ENCODE measurements around the gene ZNFX1. TPM values are rescaled to one million over a fixed set of nuclear protein-coding genes. Genes with fewer than 3 reads are reported as not detected.

ZNFX1 gene
- total RNA-seq, 3 donors from 2014 or later (not counting 1 experiment from before 2014, with no cell fraction given): 55.8 to 58.5 (median 57.8) TPM

DNA sequence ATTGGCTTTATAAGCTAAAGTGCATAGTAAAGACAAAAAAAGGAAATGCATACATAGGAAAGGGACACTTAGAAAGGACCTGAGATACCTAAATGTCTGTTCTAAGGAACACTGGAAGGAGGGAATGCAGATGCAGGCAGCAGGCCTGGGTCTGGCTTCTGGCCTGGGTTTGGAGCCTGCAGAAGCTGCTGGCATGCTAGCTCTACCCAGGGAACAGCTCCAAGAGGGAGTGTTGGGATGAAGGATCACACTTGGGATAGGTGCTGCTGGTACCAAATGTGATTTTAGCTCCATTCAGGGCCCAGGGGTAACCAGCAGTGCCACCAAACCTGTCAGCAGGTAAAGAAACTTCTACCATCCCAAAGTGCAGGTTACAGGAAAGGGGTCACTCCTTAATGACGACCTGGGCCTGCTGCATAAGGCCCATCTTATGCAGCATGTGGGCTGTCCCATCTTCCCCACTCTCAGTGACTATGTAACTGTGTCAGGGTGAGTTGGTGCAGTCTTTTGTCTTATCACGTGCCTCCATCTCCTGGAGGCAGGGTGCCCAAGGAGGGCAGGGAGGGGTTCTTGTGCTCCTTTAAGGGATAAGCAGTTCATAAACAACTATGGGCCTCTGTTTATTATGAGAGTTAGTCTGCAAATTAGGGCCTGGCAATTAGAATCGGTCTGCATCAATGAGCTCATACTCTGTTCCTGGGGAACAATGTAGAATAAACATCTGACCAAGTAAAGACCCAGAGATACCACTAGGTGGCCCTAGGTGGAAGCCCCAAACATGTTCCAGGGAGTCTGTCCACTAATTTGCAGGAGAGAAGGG, 31.7 kb downstream of the ZNFX1 start:
- intact Hi-C loops (cut with micrococcal nuclease): loop anchor here (1.0 kb wide), 1 partner anchor 77 kb away; no protein-coding TSS in a partner anchor
- TF ChIP-seq, protein P1, sequence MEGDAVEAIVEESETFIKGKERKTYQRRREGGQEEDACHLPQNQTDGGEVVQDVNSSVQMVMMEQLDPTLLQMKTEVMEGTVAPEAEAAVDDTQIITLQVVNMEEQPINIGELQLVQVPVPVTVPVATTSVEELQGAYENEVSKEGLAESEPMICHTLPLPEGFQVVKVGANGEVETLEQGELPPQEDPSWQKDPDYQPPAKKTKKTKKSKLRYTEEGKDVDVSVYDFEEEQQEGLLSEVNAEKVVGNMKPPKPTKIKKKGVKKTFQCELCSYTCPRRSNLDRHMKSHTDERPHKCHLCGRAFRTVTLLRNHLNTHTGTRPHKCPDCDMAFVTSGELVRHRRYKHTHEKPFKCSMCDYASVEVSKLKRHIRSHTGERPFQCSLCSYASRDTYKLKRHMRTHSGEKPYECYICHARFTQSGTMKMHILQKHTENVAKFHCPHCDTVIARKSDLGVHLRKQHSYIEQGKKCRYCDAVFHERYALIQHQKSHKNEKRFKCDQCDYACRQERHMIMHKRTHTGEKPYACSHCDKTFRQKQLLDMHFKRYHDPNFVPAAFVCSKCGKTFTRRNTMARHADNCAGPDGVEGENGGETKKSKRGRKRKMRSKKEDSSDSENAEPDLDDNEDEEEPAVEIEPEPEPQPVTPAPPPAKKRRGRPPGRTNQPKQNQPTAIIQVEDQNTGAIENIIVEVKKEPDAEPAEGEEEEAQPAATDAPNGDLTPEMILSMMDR (IDR thresholded peaks at IDR 0.05): peak; percentile 56
- 71% methylated on average over 3 of the region's 3 CpGs for WGBS (ENCODE audit: insufficient coverage)

DNA sequence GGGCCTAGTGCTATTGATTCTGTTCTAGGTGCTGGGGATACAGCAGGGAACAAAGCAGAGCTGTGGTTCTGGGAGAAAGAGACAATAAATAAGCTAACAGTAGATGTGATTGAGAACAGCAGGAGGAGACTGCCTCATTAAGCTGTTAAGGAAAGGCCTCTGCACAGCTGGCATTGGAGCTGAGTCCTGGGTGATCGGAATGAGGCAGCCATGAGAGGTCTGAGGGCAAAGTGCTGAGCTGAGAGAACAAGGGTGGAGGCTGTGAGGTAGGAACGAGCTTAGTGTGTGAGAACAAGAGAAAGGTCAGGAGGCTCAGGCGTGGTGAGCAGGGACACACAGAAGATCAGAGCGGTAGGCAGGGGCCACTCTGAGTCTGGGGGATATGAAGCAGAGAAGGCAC, 40.3 kb downstream of the ZNFX1 start:
- no peaks in the 10 kb centered on the region for H3K4me1 ChIP-seq (ENCODE audit: control insufficient read depth, insufficient read depth, low read length)
- H3K27me3 ChIP-seq (ENCODE audit: control insufficient read depth, insufficient read depth, low read length): no peaks in the 10 kb centered on the region
- Mint-ChIP-seq H3K4me1 (no peaks in the 10 kb centered on the region), H3K27ac (no peak overlapping the region), H3K36me3 (peaks cover 32% of the 10 kb centered on the region), H3K4me3 (no peak overlapping the region), H3K9me3 (no peaks in the 10 kb centered on the region), H3K27me3 (ENCODE audit: low read depth in 2 of 2) (no peaks in the 10 kb centered on the region)
- no peak overlapping the region for H3K27ac ChIP-seq (ENCODE audit: low read length)
- intact Hi-C loops (cut with micrococcal nuclease): no loop called here
- peaks cover 81% of the 10 kb centered on the region for H3K36me3 ChIP-seq (ENCODE audit: control insufficient read depth, insufficient read depth, low read length)
- H3K4me3 ChIP-seq (ENCODE audit: low read length): no peak overlapping the region
- H3K9me3 ChIP-seq (ENCODE audit: control insufficient read depth, insufficient read depth, low read length): no peaks in the 10 kb centered on the region
- TF ChIP-seq, protein P1 (IDR thresholded peaks at IDR 0.05): no peak
- ATAC-seq (no peak), DNase-seq (no peak)
- 98% methylated on average over 4 of the region's 4 CpGs for WGBS (ENCODE audit: insufficient coverage)

More for the DNA sequence above, 31.7 kb downstream of the ZNFX1 start:
- H3K36me3 ChIP-seq (ENCODE audit: control insufficient read depth, insufficient read depth, low read length): peaks cover 83% of the 10 kb centered on the region
- no peak overlapping the region for H3K4me3 ChIP-seq (ENCODE audit: low read length)
- H3K27me3 ChIP-seq (ENCODE audit: control insufficient read depth, insufficient read depth, low read length): no peaks in the 10 kb centered on the region
- no peaks in the 10 kb centered on the region for H3K36me3 Mint-ChIP-seq
- H3K4me3 Mint-ChIP-seq: no peak overlapping the region
- no peaks in the 10 kb centered on the region for H3K9me3 Mint-ChIP-seq
- H3K27me3 Mint-ChIP-seq (ENCODE audit: low read depth in 2 of 2): no peaks in the 10 kb centered on the region
- H3K4me1 Mint-ChIP-seq: peaks cover 0 to 8% of the 10 kb centered on the region in 2 donors
- H3K9me3 ChIP-seq (ENCODE audit: control insufficient read depth, insufficient read depth, low read length): no peaks in the 10 kb centered on the region
- DNase-seq (peak in 1 of 2 donors; percentile 57), ATAC-seq (peak; percentile 60 to 70 (median 61))
- H3K27ac ChIP-seq (ENCODE audit: low read length): no peak overlapping the region
- no peaks in the 10 kb centered on the region for H3K4me1 ChIP-seq (ENCODE audit: control insufficient read depth, insufficient read depth, low read length)
- peak overlapping the region; percentile 33 to 64 for H3K27ac Mint-ChIP-seq

DNA sequence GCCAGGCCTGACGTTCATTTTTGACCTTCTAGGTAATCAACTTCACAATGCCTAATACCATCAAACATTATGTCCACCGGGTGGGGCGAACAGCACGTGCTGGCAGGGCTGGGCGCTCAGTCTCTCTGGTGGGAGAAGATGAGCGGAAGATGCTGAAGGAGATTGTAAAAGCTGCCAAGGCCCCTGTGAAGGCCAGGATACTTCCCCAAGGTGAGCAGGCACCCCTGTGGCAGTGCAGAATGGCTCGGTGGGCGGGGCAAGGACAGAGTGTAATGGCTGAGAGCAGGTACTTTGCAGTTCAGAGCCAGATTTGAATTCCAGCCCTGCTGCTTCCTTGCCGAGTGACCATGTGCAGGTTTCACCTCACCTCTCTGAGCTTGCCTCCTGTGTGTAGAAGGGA, 41.6 kb downstream of the ZNFX1 start:
- 97% methylated on average over 8 of the region's 9 CpGs for WGBS (ENCODE audit: insufficient coverage)
- Mint-ChIP-seq H3K27ac (no peak overlapping the region), H3K9me3 (no peaks in the 10 kb centered on the region), H3K4me1 (peaks cover under 1 to 2% of the 10 kb centered on the region in 2 donors), H3K27me3 (ENCODE audit: low read depth in 2 of 2) (no peaks in the 10 kb centered on the region), H3K36me3 (peaks cover 36% of the 10 kb centered on the region), H3K4me3 (no peak overlapping the region)
- intact Hi-C loops (cut with micrococcal nuclease): no loop called here
- TF ChIP-seq, protein P1 (IDR thresholded peaks at IDR 0.05): no peak
- H3K4me3 ChIP-seq (ENCODE audit: low read length): no peak overlapping the region
- no peaks in the 10 kb centered on the region for H3K27me3 ChIP-seq (ENCODE audit: control insufficient read depth, insufficient read depth, low read length)
- DNase-seq (no peak), ATAC-seq (no peak)
- H3K36me3 ChIP-seq (ENCODE audit: control insufficient read depth, insufficient read depth, low read length): peaks cover 80% of the 10 kb centered on the region
- H3K9me3 ChIP-seq (ENCODE audit: control insufficient read depth, insufficient read depth, low read length): no peaks in the 10 kb centered on the region
- H3K27ac ChIP-seq (ENCODE audit: low read length): no peak overlapping the region
- H3K4me1 ChIP-seq (ENCODE audit: control insufficient read depth, insufficient read depth, low read length): no peaks in the 10 kb centered on the region

Data from natural killer cell (primary cell).